ENCODE data around the gene NUFIP1.
"Not testable (repeated sequence)": the region's sequence is repeated elsewhere in the genome, so short reads cannot be mapped to it uniquely, and the experiment has no call there.

The NUFIP1 gene

GRCh38 chr13:44989071-44989889 is at the start of gene NUFIP1, which contains the start of gene GPALPP1:
TSS of gene NUFIP1 (minus strand) at chr13:44989471. CDS start at chr13:44989436, 35 bp downstream.
TSS of gene GPALPP1 (plus strand) at chr13:44989538. CDS start at chr13:44989655, 117 bp downstream.
- peak; percentile 90 for DNase-seq (ENCODE audit: low spot score)

- DNase-seq (ENCODE audit: low spot score) = no peak
Observed at GRCh38 chr13:45036206-45036605, 46.9 kb upstream of the NUFIP1 start.

- no peak for DNase-seq (ENCODE audit: low spot score)
Observed at GRCh38 chr13:45034342-45034741, 45.1 kb upstream of the NUFIP1 start.

GRCh38 chr13:45024847-45025246 is 35.6 kb upstream of the NUFIP1 start:
- DNase-seq (ENCODE audit: low spot score) = no peak

GRCh38 chr13:45021250-45021649 is 32.0 kb upstream of the NUFIP1 start:
- DNase-seq (ENCODE audit: low spot score) = no peak

DNA sequence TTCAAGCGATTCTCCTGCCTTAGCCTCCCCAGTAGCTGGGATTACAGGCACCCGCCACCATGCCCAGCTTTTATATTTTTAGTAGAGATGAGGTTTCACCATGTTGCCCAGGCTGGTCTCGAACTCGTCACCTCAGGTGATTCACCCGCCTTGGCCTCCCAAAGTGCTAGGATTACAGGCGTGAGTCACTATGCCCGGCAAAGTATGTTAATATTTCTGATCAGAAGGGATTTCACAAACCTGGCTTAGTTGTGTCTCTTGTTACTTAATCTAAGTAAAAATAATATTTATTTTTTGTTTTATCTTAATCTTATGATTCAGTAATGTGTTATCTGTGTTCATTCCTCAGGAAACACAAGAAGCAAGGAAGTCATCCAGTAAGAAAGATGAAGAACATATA is 30.7 kb upstream of the NUFIP1 start:
- DNase-seq (ENCODE audit: low spot score) = not testable (repeated sequence)

DNA sequence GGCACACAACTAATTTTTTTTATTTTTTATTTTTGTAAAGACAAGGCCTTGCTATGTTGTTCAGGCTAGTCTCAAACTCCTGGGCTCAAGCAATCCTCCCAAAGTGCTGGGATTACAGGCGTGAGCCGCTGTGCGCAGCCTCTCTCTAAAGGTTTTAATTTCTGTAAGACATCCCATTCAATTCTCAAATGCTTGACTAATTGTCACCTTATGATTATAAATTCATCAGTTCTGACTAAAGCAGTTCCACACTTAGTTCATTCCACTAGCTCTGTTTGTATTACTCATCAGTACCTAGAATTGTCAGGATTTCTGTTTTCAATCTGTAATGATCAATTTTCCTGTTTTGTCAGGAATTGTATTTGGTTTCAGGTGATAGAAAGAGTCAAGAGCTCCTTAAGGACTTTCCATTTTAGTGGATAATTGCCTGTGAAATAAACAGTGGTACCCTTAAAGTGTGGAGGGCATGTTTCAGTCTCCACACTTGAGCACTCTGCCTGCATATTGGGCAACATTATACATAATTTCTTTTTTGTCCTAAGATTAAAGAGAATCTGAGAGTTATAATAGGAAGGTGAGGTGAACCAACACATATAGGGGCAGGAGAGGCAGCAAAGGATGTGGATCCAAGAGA is 27.6 kb upstream of the NUFIP1 start:
- DNase-seq (ENCODE audit: low spot score) = no peak

DNA sequence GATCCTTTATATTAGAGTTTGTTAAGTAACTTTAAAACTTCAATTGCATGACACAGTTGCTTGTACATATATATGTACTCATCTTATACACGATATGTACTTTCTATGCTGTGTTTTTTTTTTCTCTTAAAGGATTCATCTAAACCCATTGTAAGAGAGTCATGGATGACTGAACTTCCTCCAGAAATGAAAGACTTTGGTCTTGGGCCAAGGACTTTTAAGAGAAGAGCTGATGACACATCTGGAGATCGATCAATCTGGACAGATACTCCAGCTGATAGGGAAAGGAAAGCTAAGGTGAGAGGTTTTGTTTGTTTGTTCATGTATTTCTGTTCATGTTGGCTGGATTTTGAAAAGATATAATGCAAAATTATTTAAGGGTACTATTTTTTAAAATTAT is 26.0 kb upstream of the NUFIP1 start:
- no peak for DNase-seq (ENCODE audit: low spot score)

- no peak for DNase-seq (ENCODE audit: low spot score)
Observed at GRCh38 chr13:45011198-45011597, 21.9 kb upstream of the NUFIP1 start.

GRCh38 chr13:45007823-45008222 is 18.6 kb upstream of the NUFIP1 start:
- no peak for DNase-seq (ENCODE audit: low spot score)

GRCh38 chr13:45007225-45007624 is 18.0 kb upstream of the NUFIP1 start:
- DNase-seq (ENCODE audit: low spot score) = no peak

DNA sequence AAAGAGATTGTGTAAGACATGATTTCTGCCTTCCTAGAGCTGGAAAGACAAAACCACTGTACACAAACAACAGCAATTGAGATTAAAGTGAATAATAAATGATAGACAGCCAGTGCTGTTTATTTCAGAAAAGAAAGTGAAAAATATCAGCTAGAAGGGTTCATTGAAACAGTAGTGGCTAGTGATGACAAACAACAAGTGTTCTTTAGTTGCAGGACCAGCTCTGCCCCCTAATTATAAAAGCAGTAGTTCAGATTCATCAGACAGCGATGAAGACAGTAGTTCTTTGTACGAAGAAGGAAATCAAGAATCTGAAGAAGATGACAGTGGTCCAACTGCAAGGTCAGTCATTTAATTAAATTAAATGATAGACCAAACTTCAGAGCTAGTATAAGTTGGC is 14.8 kb upstream of the NUFIP1 start:
- DNase-seq (ENCODE audit: low spot score) = no peak

DNA sequence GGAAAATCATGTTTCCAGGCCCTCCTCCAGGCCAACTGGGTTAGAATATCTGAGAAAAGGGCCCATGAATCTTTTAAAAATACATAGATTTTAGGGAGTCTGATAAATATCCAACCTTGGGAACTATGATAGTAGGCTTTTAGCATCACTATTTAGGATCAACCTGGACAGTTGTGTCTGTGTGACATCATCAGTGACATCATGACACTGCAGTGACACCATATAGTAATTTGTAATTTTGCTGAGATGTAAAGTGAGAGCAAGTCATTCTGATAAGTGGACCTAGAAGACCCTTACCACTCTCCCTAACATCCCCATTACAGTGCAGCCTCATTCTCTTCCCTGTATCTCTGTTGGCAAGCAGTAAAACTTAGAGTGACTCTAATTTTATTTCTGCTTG is 14.1 kb upstream of the NUFIP1 start:
- DNase-seq (ENCODE audit: low spot score) = no peak

DNA sequence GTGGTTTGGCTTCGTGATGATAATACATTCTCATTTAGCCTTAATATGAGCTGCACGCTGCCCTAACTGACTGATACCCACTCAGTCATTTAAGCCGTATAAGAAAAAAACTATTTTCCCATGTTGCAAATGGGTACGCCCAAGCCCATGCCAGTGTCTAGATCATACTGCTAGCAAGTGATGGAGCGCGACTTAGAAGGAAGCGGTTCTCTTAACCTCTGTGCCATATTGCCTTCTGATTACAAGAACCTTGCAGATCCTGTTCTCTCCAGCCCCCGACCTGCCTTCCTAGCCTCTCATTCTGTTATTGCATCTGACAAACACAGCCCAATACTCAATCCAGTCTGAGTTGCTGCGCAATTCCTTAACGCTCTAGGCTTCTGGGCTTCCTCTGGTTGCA is 670 bp upstream of the NUFIP1 start:
- no peak for DNase-seq (ENCODE audit: low spot score)

GRCh38 chr13:44978328-44978727 is 10.9 kb downstream of the NUFIP1 start:
- no peak for DNase-seq (ENCODE audit: low spot score)

DNA sequence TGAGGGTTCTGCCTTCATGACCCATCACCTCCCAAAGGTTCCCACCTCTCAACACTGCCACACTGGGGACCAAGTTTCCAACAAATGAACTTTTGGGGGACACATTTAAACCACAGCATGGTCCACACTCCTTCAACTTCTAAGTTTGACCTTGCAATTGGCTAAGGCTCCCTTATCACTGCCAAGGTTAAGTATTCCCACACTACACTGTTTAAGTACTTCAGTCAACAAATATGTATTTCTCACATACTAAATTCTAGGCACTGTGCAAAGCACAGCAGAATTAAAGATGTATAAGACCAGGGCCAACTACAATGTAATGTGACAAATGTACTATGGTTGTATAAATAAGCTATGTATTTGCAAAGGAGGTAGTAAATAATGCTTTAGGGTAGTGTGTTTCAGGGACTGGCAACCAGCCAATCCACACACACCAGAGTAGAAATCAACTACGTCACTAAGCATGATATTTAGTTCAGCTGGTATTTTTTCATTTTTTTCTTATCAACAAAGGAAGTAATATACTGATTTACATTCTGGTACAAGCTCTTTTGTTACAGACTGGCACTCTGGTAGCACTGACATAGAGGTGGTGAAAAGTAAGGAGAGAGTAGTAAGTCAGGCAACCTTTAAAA is 12.2 kb downstream of the NUFIP1 start:
- DNase-seq (ENCODE audit: low spot score) = no peak

- no peak for DNase-seq (ENCODE audit: low spot score)
Observed at GRCh38 chr13:44976196-44976595, 13.1 kb downstream of the NUFIP1 start.

DNA sequence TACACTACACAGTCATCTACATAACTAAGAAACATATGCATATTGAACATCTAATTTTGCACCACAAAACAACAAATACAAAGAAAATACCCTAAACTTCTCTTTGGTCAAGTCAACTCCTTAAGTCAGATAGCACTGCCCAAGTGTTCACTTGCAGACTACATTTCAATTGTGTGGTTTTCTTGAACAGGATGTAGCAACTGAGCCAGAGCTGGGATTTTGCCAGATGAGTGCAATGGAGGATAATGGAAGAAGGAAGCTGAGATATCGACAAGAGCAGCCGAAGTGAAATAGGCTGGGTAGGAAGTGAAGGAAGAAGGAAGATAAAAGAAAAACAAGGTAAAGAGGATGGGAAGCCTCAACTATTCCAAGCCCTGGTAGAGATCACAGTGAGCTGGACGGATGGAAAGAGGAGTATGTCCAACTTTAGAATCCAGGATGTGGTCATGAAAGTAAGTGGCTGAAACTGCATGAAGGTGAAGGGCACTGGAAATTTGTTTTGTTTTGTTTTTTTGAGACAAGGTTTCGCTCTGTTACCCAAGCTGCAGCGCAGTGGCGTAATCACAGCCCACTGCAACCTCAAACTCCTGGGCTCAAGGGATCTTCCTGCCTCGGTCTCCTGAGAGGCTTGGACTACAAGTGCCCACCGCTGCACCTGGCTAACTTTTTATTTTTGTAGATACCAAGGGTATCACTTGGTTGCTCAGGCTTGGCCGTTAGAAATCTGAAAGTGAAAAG is 15.0 kb downstream of the NUFIP1 start:
- DNase-seq (ENCODE audit: low spot score) = no peak

DNA sequence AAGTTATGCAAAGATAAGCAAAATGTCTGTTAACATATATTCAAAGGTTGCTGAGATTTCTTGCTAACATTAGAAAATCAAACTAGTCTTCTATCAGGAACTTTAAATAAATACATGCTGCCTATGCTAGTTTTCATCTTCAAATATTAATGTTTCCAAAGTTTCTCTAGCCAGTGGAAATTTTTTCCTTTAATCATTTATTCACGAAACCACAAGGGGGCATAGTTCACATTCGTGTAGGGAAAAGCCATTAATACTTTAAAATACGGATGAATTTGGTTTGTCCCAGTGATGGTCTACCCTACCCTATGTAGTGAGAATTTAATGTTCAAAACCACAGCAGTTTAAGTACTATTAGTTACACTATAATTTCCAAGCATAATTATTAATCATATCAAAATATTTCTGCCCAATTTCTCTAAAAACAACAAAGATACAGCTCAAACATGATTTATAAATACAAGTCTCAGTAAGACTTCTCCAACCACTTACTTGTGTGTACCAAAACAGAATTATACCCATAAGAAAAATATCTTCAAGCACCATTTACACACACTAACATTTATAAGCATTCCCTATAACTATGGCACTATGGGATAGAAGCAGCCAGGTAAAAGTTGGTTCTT is 16.2 kb downstream of the NUFIP1 start:
- DNase-seq (ENCODE audit: low spot score) = peak; percentile 28

GRCh38 chr13:44971656-44972595 is 17.3 kb downstream of the NUFIP1 start:
- DNase-seq (ENCODE audit: low spot score) = no peak

Measured in CD4-positive, alpha-beta T cell treated with Interleukin-15 for 4 hours (primary cell).